Body of pancreas (tissue), 4 donors: ENCODE data around the gene SLC5A10. TPM values are rescaled to one million over a fixed set of nuclear protein-coding genes. Genes with fewer than 3 reads are reported as not detected.
A peak's percentile ranks its signal among the peaks of the same experiment; 100 is the strongest.
"Not testable (repeated sequence)": the region's sequence is repeated elsewhere in the genome, so short reads cannot be mapped to it uniquely, and the experiment has no call there.

Source experiments
- ATAC-seq: fragments of 150-250 bp; one replicate; pipeline ENCODE4 v1.9.1; 2016
- DNase-seq, 4 donors: peaks; one replicate each; pipeline ENCODE4 v3.0.0-alpha.2; 2019
- H3K27ac ChIP-seq, 4 donors: fragments of 200-600 bp; sonication (generic); 1 replicate in 3 of 4; 2 replicates in 1 of 4; pipeline versions ENCODE4 v1.5.1 to v1.6.1; 2016 to 2019; ENCODE audit warnings: mild to moderate bottlenecking in 1 of 4, mixed read lengths in 1 of 4, moderate library complexity in 1 of 4
- H3K27me3 ChIP-seq, 2 donors: fragments of 200-600 bp; sonication (generic); one replicate each; pipeline ENCODE4 v1.6.0; 2016; ENCODE audit warnings: mild to moderate bottlenecking in 1 of 2
- H3K36me3 ChIP-seq, 2 donors: fragments of 200-600 bp; sonication (generic); replicated peaks in 1 of 2; 2 replicates each; pipeline ENCODE4 v1.5.1; 2016; ENCODE audit warnings: low read depth in 2 of 2; ENCODE audit not compliant: insufficient read depth in 1 of 2
- H3K4me1 ChIP-seq: fragments of 200-600 bp; sonication (generic); one replicate; pipeline ENCODE4 v1.6.0; 2016
- H3K4me3 ChIP-seq, 2 donors: fragments of 200-600 bp; sonication (generic); 1 replicate in 1 of 2; 2 replicates in 1 of 2; pipeline ENCODE4 v1.5.1; 2016 to 2019
- H3K9me3 ChIP-seq, 3 donors: fragments of 200-600 bp; sonication (generic); 1 replicate in 2 of 3; 2 replicates in 1 of 3; pipeline ENCODE4 v1.5.1; 2016
- POLR2A ChIP-seq, 3 donors: fragments of 450-650 bp; IDR thresholded peaks; one replicate each; pipeline ENCODE4 v1.6.1; 2016; ENCODE audit warnings: antibody characterized with exemption in 3 of 3, mild to moderate bottlenecking in 2 of 3
- WGBS, 2 donors: methylation state at CpG; one replicate each; pipeline ENCODE4 v1.1.5; 2017; 5-methylcytosine and 5-hydroxymethylcytosine counted together
- intact Hi-C: fragments of 100-400 bp; cut with DNase I; formaldehyde crosslinking; loops from one replicate; pipeline ENCODE4 v1.15.1; 2023
- total RNA-seq, 2 donors: library from RNA; depleted of rRNA; stranded (reverse); fragments of >200 nt; gene quantifications; one replicate each; pipeline ENCODE4 v1.1.0, GENCODE V29; 2016
- TF ChIP-seq, protein P1 (sequence below), 7 experiments: fragments of 450-650 bp in 4 of 7; fragments of 200-600 bp in 3 of 7; sonication (generic) in 3 of 7; IDR thresholded peaks; one replicate each; pipeline ENCODE4 v1.5.1; 2016 to 2019; ENCODE audit warnings: antibody characterized with exemption in 7 of 7

The SLC5A10 gene
- total RNA-seq, 2 donors from 2014 or later = not detected

- H3K4me3 ChIP-seq = no peak overlapping the region
- TF ChIP-seq POLR2A (IDR thresholded peaks at IDR 0.05) = no peak
- TF ChIP-seq, protein P1, sequence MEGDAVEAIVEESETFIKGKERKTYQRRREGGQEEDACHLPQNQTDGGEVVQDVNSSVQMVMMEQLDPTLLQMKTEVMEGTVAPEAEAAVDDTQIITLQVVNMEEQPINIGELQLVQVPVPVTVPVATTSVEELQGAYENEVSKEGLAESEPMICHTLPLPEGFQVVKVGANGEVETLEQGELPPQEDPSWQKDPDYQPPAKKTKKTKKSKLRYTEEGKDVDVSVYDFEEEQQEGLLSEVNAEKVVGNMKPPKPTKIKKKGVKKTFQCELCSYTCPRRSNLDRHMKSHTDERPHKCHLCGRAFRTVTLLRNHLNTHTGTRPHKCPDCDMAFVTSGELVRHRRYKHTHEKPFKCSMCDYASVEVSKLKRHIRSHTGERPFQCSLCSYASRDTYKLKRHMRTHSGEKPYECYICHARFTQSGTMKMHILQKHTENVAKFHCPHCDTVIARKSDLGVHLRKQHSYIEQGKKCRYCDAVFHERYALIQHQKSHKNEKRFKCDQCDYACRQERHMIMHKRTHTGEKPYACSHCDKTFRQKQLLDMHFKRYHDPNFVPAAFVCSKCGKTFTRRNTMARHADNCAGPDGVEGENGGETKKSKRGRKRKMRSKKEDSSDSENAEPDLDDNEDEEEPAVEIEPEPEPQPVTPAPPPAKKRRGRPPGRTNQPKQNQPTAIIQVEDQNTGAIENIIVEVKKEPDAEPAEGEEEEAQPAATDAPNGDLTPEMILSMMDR (IDR thresholded peaks at IDR 0.05) = no peak
- H3K27ac ChIP-seq = no peak overlapping the region
- DNase-seq (no peak), ATAC-seq (peak; percentile 16)
- H3K36me3 ChIP-seq = no peaks in the 10 kb centered on the region
- intact Hi-C loops = no loop called here
- no peaks in the 10 kb centered on the region for H3K4me1 ChIP-seq
- 68 to 81% methylated on average over 11 to 16 of the region's 16 CpGs for WGBS, 2 donors
- no peaks in the 10 kb centered on the region for H3K9me3 ChIP-seq
- no peaks in the 10 kb centered on the region for H3K27me3 ChIP-seq
These were observed 66.0 kb downstream of the SLC5A10 start for GRCh38 chr17:19017804-19018599.

- no peaks in the 10 kb centered on the region for H3K27me3 ChIP-seq
These were observed 66.6 kb downstream of the SLC5A10 start for GRCh38 chr17:19018600-19018950.

DNA sequence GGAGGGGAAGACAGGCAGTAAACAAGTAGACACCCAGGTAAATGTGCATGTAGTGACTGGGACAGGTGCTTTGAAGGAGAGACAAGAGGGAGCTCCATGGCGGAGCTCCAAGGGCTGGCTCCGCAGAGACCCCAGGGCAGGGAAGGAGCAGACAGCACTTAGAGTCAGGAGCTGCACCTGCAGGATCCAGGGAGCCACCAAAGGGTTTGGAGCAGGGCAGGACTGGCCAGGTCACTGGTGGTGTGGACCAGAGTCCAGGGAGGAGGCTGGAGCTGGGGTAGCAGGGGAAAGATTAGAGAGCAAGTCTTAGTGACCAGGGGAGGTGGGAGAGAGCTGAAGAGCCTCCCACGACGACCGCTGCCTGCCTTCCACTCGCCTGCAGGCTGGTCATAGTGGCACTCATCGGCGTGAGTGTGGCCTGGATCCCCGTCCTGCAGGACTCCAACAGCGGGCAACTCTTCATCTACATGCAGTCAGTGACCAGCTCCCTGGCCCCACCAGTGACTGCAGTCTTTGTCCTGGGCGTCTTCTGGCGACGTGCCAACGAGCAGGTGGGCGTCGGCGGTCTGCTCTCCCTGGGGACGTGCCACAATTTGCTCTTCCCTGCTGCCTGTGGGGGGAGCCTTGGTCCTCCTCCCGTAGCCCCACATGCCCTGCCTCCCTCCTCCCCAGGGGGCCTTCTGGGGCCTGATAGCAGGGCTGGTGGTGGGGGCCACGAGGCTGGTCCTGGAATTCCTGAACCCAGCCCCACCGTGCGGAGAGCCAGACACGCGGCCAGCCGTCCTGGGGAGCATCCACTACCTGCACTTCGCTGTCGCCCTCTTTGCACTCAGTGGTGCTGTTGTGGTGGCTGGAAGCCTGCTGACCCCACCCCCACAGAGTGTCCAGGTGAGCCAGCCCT is 67.3 kb downstream of the SLC5A10 start:
- peak in 1 of 4 donors; percentile 7 for DNase-seq
- no peak overlapping the region for H3K4me3 ChIP-seq
- H3K9me3 ChIP-seq = no peaks in the 10 kb centered on the region
- WGBS, 2 donors = 59 to 63% methylated on average over 12 to 27 of the region's 27 CpGs
- ATAC-seq = no peak
- no peaks in the 10 kb centered on the region for H3K27me3 ChIP-seq
- H3K36me3 ChIP-seq = no peaks in the 10 kb centered on the region
- intact Hi-C loops = no loop called here
- TF ChIP-seq, protein P1 (IDR thresholded peaks at IDR 0.05) = no peak
- no peak for TF ChIP-seq POLR2A (IDR thresholded peaks at IDR 0.05)
- no peak overlapping the region for H3K27ac ChIP-seq
- H3K4me1 ChIP-seq = no peaks in the 10 kb centered on the region

More at GRCh38 chr17:19018600-19018950, 66.6 kb downstream of the SLC5A10 start:
- Histone ChIP-seq H3K4me1 (no peaks in the 10 kb centered on the region), H3K9me3 (no peaks in the 10 kb centered on the region), H3K36me3 (no peaks in the 10 kb centered on the region), H3K27ac (no peak overlapping the region), H3K4me3 (no peak overlapping the region)
- no peak for TF ChIP-seq POLR2A (IDR thresholded peaks at IDR 0.05)
- TF ChIP-seq, protein P1 (IDR thresholded peaks at IDR 0.05) = no peak
- ATAC-seq = no peak
- intact Hi-C loops = no loop called here
- WGBS, 2 donors = 79 to 90% methylated on average over 3 to 6 of the region's 6 CpGs
- DNase-seq = no peak

DNA sequence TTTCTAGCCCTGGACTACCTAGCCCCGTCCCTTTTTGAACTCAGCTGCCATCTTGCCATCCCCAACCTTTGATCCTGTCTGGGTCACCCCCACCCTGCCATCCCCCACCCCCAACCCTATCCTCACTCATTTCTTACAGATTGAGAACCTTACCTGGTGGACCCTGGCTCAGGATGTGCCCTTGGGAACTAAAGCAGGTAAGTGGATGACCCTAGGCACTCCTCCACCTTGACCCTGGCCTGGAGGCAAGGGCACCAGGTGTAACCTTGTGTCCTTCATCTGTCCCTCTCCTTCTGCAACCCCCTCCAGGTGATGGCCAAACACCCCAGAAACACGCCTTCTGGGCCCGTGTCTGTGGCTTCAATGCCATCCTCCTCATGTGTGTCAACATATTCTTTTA is 68.1 kb downstream of the SLC5A10 start:
- intact Hi-C loops = no loop called here
- H3K36me3 ChIP-seq = no peaks in the 10 kb centered on the region
- ATAC-seq (no peak), DNase-seq (no peak)
- no peak overlapping the region for H3K4me3 ChIP-seq
- TF ChIP-seq, protein P1 (IDR thresholded peaks at IDR 0.05) = no peak
- TF ChIP-seq POLR2A (IDR thresholded peaks at IDR 0.05) = no peak
- no peaks in the 10 kb centered on the region for H3K9me3 ChIP-seq
- H3K4me1 ChIP-seq = no peaks in the 10 kb centered on the region
- H3K27me3 ChIP-seq = no peaks in the 10 kb centered on the region
- 76 to 83% methylated on average over 3 of the region's 3 CpGs for WGBS, 2 donors
- H3K27ac ChIP-seq = no peak overlapping the region

- H3K4me3 ChIP-seq, ATAC-seq, H3K36me3 ChIP-seq, H3K4me1 ChIP-seq, DNase-seq, H3K27me3 ChIP-seq, H3K27ac ChIP-seq, intact Hi-C loops, H3K9me3 ChIP-seq: not testable (repeated sequence)
- 86 to 92% methylated on average over 6 to 7 of the region's 7 CpGs for WGBS, 2 donors
These were observed 69.2 kb downstream of the SLC5A10 start for GRCh38 chr17:19021011-19021621.
